NCI-H748 (cell line): ENCODE data around the gene VPS35L.
"Not testable (repeated sequence)": the region's sequence is repeated elsewhere in the genome, so short reads cannot be mapped to it uniquely, and the experiment has no call there.

Experiments used
- DNase-seq: peaks from one replicate; lab custom pipeline; 2025; ENCODE audit not compliant: unreplicated experiment; lab: John Stamatoyannopoulos, UW

Gene VPS35L

DNA sequence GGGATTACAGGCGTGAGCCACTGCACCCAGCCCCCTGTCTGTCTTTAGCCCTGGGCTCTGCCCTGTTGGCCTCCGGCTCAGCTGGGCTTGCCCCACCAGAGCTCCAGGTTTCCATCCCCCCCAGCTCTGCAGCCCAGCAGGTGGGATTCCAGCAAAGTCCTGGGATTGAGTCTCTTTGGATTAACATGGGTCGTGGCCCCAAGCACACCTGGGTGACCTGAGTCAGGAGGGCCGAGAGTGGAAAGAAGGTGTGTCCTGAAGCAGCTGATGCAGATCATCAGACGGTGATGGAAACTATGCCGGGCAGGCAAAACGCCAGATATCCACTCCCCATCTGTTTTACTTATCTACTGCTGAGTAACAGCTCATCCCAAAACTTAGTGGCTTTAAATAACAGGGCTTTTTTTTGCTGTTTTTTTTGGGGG is 90.1 kb downstream of the VPS35L start:
- no peak for DNase-seq

DNA sequence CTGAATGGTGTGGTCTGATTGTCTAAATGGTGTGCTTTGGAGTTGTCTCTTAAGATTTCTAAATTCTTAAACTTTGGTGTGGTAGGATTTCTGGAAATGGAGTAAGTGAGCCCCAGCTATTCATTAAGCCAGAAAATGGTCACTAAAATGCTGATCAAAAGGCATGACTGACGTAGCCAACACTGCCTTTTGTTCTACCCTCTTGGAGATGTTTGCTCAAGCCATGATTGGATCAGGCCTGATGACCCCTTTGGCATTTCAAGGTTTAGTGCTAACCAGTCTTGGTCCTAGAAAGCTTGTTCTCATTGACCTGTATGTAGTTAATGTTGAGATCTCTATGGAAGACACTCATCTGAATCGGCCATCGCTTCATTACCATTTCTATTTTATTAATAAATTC is 94.5 kb downstream of the VPS35L start:
- DNase-seq: no peak

DNA sequence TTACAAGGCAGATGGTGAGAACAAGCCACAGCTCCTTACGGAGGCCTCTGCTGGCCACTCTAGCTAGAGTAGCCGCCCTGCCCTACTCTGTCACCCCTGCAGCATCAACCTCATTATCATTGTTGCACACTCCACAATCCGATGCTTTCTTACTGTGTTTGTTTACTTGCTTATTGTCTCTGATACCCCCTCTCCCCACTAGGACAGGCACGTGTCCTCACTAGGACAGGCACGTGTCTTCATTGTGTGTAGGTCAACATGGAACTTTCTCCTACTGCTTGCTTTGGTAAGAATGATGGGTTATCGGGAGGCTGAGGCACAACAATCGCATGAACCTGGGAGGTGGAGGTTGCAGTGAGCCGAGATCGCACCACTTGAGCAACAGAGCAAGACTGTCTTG is 98.6 kb downstream of the VPS35L start:
- no peak for DNase-seq

DNA sequence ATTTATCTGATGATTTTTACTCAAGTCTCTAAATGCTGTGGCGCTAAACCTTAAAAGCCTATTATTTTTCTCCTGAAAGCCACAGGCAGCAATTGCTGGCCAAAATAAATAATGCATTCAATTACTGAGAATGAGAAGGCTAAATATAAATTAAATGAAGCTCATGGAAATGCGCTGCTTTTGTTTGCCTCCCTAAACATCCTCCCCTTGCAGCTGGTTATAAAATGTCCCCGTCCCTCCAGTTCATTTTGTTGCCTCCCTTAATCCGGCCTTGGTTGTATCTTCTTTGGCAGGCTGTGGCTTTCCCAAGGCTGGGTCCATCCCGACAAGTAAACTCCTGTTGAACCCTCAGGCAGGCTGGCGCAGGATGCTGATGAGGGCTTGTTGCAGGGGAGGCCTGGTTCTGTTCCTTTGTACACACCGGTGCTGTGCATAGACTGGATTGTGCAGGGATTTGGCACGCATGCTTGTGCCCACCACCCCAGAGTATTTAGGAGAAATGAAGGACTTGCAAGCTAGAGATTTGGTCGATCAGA is 99.8 kb downstream of the VPS35L start:
- peak; percentile 56 for DNase-seq

DNA sequence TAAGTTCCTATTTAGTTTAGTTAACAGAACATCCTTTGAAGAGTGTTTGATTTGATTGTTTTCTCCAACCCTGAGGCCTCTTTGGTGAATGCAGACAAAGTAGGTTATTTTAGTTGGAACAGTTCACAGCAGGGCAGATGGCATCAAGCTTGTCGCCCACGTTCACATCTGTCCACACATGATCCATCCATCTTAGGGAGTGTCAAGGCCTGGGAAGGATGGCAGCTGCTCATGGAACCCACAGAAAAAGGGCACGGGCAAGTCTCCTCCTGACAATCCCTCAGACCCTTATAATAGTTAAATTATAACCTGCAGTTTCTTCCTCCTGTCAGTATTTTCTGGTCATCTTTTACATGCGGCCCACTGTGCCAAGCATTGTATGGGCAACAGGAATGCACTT is 102.3 kb downstream of the VPS35L start:
- no peak for DNase-seq

DNA sequence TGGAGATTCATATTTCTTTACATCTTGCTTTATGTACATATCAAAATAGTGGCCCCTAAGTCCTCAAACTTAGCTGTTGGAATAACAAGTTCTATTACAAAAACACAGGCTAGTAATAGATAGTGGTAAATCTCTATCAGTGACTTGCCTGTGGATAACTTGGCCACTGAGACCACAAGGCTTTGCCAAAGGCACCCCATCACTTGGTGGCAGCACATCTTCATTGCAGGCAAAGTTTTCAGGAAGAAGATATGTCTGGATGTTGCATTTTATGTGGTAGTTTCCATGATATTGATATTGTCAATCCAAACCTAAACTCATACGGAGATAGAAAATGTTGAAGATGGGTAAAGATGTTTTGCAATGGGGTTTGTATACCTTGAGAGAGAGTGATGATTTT is 104.1 kb downstream of the VPS35L start:
- DNase-seq: no peak

DNA sequence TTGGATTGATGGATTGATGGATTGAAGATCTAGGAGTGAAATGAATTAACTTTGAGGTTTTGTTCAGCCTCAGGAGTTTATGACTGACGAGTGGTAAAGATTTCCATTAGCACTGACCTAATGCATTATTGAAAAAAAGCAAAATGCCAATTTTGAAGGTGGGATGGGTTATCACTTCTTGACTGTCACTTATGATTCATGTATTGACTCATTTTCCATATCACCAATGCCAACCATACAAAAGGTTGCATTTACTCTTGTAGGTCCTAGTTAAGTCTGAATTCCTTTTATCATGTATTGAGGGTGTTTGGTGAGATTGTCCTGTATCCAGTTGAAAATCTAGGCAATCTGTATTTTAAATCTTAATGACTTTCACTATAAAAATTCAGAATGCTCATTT is 104.9 kb downstream of the VPS35L start:
- DNase-seq: no peak

DNA sequence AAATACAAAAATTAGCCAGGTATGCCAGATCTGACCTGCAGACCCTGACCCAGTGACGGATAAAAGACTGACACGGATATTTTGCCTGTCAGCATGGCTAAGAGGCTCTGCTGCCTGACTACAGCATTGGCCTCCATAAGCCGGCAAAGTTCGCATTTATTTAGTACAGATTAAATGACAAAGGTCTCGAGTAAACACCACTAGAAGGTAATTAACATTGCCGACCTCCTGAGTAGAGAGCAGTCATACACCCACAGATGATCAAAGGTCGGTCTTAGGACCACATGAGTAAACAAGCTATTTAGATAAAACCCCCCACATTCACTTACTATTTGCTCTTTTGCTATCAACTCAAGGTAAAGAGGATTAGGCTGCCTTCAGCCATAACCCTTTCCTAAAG is 106.8 kb downstream of the VPS35L start:
- no peak for DNase-seq

DNA sequence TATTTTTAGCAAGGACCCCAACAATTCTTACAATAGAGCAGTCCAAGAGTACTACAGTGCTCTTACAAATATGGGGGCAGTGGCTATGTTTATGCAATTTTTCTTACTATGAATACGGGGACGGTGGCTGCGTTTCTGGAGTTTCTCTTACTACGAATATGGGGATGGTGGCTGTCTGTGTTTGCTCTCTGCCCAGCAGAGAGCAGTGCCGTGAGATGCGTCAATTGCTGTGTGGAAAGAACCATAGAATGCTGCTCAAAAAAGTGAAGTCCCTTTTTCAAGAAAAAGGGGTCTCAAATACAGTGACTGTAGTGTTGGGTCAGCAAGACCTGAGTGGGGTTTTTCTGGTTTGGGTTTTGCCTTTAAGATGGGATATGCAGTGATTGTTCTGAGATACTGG is 108.7 kb downstream of the VPS35L start:
- DNase-seq: no peak

DNA sequence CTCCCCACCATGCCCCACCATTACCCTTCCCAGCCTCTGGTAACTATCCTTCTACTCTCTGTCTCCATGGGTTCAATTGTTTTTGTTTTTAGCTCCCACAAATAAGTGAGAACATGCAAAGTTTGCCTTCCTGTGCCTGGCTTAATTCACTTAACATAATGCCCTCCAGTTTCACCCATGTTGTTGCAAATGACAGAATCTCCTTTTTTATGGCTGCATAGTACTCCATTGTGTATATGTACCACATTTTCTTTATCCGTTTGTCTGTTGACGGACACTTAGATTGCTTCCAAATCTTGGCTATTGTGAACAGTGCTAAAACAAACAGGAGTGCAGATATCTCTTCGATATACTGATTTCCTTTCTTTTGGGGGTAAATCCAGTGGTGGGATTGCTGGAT is 109.8 kb downstream of the VPS35L start:
- DNase-seq: not testable (repeated sequence)

DNA sequence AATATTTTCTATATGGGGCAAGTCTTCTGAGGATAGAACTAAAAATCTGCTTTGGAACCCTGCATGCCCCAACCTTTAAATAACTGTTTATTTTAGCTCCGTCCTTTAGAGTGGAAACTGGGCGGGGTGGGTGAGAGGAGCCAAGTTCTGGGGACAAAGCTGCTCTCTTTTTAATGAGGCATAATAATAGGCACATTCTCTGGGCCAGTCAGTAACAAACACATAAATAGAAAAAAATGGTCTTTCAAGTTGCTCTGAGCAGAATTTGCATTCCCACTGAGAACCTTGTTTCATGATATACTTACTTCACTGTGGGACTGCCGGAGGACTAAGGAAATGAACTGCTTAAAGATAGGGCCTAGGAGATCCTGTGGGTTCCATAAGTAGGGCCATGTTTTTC is 111.0 kb downstream of the VPS35L start:
- DNase-seq: no peak

DNA sequence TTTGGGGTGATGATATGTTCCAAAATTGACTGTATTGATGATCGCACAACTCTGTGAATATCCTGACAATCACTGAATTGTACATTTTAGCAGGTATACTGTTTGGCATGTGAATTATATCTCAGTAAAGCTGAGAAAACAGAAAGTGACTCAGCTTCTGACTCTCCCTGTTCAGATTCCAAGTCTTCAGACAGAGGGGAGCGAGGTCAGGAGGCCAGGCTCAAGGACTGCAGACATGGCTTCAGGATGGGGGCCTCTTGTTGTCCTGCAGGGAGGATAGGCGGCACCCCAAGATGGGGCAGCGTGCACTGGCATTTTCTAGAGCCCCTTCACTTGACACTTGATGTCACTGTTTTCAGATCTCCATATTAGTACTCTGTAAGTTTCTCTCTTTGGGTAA is 116.9 kb downstream of the VPS35L start:
- DNase-seq: no peak

DNA sequence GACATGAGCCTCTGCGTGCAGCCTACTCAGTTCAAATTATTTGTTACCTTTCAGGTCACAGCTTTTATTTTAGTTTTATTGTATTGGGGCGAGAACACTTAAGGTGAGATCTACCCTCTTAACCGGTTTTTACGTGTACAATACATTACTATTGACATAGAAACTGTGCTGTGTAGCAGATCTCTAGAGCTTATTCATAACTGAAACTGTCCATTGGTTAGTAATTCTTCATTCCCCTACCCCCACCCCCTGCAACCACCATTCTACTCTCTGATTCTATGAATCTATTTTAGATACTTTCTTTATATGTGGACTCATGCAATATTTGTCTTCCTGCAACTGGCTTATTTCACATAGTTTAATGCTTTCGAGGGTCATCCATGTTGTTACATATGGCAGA is 119.0 kb downstream of the VPS35L start:
- no peak for DNase-seq

DNA sequence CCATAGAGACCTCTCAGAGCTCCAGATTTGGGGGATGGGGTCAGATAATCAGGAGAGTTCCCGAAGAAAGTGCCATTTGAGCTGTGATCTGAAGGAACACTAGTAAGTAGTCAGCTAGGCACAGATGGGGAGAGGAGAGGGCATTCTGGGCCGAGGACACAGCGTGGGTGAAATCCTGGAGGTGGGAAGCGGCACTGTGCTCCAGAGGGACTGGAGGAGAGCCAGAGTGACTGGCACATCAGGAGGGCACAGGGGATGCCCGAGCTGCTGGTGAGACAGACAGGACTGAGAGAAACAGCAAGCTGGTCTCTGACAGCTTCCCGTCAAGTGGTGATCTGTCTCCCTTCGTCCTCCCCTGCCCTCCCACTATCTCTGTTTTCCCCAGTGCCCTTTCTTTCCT is 121.9 kb downstream of the VPS35L start:
- no peak for DNase-seq

DNA sequence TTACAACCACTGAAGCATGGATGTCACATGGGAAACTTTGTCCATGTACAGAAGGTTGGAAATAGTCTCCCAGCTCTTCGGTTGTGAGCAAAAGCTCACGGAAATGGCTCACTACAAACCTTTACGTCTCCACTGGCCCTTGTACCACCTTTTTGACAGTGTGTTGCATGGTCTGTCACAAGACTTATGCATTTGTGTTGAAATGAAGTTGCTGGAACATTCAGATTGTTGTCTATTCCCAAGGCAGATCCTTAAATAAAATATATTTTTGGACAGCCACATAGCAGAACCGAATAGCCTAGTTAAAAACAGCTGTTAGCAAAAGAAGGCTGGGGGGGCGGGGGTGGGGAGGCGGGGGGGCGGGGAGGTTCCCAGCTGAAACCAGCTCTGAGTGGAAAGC is 123.3 kb downstream of the VPS35L start:
- no peak for DNase-seq

DNA sequence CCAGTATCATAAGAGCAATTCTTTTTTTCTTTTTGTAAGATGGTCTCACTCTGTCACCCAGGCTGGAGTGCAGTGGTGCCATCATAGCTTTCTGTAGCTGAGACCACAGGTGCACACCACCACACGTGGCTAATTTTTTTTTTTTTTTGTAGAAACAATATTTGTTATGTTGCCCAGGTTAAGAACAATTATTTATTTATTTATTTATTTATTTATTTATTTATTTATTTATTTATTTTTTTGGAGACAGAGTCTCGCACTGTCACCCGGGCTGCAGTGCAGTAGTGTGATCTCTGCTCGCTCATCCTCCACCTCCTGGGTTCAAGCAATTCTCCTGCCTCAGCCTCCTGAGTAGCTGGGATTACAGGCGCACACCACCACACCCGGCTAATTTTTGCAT is 123.8 kb downstream of the VPS35L start:
- not testable (repeated sequence) for DNase-seq

DNA sequence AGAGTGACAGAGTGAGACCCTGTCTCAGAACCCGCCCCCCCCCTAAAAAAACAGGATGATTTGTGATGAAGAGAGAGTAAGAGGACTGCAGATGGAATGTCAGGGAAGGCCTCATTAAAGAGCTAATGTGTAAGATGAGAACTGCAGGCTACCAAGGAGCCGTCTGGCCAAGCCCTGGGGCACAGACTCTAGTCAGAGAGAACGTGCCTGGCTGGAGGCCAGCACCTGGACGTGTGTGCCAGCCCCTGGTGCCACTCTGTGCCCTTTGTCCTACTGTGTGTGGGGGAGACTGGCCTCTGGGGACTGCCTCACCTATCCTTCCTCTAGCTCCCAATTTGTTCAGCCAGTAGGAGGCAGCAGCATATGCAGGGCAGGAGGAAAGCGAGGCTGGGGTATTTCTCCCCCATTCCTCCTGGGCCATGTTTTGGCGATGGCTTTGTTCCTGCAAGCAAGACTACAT is 125.4 kb downstream of the VPS35L start:
- peak; percentile 3 for DNase-seq

DNA sequence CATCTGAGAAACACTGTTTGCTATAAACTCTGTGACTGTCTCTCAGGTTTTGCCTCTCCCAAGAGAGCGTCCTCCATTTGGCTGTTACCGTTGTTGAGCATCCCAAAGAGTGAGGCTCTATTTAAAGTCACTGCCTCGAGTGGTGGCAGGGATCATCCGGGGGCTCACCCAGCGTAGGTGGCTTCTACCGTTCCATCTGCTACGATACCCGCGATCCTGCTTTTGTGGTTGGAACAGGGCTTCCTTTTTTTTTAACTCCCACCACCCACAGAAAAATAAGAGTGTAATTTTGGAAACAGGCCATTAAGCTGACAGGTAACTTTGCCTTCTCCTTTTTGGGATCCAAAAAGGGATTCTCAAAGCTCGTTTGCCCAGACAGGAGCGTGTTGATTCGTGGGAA is 126.1 kb downstream of the VPS35L start:
- DNase-seq: no peak

DNA sequence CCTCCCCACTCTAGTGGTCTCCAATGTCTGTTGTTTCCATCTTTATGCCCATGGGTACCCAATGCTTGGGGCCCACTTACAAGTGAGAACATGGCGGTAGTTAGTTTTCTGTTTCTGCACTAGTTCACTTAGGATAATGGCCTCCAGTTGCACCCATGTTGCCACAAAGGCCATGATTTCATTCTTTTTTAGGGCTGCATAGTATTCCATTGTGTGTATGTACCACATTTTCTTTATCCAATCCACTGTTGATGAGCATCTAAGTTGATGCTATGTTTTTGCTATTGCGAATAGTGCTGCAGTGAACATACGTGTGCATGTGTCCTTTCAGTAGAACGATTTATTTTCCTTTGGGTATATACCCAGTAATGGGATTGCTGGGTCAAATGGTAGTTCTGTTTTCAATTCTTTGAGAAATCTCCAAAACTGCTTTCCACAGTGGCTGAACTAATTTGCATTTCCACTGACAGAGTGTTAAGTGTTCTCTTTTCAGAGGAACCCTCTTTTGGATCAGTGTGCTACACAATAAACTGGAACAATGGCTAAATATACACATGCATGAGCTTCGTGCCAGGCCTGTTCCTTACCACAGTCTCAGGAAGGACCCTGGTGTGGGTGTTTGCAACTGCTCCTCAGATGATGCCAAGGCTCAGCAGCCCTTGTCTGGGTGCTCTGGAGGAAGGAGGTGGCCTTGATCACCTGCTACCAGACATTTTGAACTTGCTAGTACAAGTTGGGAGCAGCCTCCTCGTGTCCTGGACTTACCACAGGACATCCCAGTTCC is 128.1 kb downstream of the VPS35L start:
- no peak for DNase-seq

DNA sequence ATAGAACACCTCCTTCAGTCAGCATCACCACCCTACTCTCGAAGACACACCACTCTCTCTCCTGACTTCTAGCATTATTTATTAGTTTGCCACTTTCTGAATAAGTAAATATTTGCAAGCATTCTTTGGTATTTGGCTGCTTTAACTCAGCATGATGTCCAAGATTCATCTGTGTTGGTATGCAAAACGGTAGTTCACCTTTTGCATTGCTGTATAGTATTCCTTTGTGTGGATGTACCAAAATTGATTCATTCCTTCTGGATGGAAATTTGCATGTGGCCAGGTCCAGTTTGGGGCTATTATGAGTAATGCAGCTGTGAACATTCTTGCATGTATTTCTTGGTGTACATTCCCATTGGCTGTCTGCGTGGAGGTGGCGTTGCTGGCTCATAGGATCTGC is 129.7 kb downstream of the VPS35L start:
- no peak for DNase-seq

DNA sequence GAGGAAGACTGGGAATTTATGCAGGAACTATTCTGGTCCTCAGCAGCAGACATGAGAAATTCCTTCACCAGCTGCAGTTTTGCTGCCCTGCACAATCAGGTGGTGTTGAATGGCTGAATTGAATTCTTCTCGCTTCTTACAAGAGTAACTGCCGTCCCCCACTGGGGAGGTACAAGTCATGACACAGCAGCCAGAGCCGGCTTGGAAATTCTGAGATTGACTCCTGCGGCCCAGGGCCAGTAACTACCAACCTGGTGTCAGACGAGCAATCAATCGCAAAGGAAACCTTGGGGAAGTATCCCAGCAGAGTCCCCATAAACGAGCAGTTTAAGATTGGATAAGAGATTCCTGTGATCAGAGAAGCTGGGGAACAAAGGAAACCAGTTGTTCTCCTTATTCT is 131.8 kb downstream of the VPS35L start:
- no peak for DNase-seq

DNA sequence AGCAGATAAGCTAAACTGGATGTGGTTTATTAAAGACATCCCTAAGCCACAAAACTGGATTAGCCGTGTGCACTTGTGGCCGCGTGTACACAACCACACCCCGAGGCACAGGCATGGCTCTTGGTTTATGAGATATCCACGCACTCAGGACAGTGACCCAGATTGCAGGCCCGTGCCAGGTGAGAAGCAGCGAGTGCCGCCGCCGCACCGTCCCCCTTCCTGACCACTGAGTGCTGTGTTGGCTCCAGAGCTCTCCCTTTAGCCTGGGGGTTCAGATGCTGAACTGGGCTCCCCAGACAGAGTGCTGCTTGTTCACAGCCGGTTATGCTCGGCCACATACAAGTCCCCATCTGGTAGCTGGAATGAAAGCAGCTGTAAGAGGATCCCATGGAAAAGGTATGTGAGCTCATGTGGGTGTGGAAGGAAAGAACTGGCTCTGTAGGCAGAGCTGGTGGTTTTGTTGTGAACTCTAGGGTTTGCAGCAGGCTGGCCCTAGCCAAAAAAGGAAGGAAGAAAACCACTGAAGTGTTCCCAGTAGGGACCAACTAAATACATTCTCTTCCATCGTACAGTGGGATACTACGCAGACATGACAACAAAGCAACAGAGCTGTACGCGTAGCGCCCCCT is 133.0 kb downstream of the VPS35L start:
- no peak for DNase-seq

DNA sequence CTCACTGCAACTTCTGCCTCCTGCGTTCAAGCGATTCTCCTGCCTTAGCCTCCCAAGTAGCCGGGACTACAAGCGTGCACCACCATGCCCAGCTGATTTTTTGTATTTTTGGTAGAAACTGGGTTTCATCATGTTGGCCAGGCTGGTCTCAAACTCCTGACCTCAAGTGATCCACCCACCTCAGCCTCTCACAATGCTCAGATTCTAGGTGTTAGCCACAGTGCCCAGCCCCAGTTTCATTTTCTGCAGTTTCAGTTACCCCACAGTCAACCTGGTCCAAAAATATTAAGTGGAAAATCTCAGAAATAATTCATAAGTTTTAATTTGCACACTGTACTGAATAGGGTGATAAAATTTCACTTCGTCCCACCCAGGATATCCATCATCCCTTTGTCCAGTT is 133.8 kb downstream of the VPS35L start:
- no peak for DNase-seq
